Endothelial cell of umbilical vein (primary cell): ENCODE measurements around the gene SRP19. TPM values are rescaled to one million over a fixed set of nuclear protein-coding genes. Genes with fewer than 3 reads are reported as not detected.

ENCODE experiments used
- BruUV-seq: library from RNA; stranded (reverse); fragments of 400-500 nt; replicated peaks from 2 replicates; lab custom pipeline; 2021; lab: Mats Ljungman, UMichigan
- CTCF ChIA-PET: fragments of 300-600, 350-600 bp; sonication (Branson Sonifier 250); formaldehyde crosslinking; loops from one replicate; lab custom pipeline; 2021; ENCODE audit warnings: antibody characterized with exemption, inconsistent platforms; lab: Charles Lee
- POLR2A ChIA-PET: fragments of 300-600, 350-600 bp; sonication (Branson Sonifier 250); formaldehyde crosslinking; loops from one replicate; lab custom pipeline; 2021; ENCODE audit warnings: antibody characterized with exemption, inconsistent platforms; lab: Charles Lee
- DNase-seq: peaks from one replicate; pipeline ENCODE4 v3.0.0-alpha.2; 2011; ENCODE audit warnings: low read depth, low spot score
- FAIRE-seq: peaks from 2 replicates; lab custom pipeline; 2011; peaks lifted over from hg19 to GRCh38; lab: Jason Lieb, UNC
- H2AFZ ChIP-seq: 2 replicates; pipeline ENCODE4 v1.6.0; 2012; ENCODE audit warnings: low read depth, low read length, control low read depth, inconsistent platforms
- H3K27ac ChIP-seq: 2 replicates; pipeline ENCODE4 v1.5.1; 2011; ENCODE audit warnings: low read depth, mild to moderate bottlenecking, control low read depth, low read length, moderate library complexity; ENCODE audit not compliant: insufficient read depth
- H3K27me3 ChIP-seq, 2 experiments: 2 replicates each; pipeline versions ENCODE4 v1.6.0 to v1.6.1; 2011; ENCODE audit warnings: low read length in 2 of 2, mixed read lengths in 1 of 2; ENCODE audit not compliant: control insufficient read depth in 2 of 2, insufficient read depth in 2 of 2
- H3K36me3 ChIP-seq, 2 experiments: 2 replicates in 1 of 2; 3 replicates in 1 of 2; pipeline ENCODE4 v1.5.1; 2011; ENCODE audit warnings: low read length in 2 of 2, mild to moderate bottlenecking in 1 of 2, moderate library complexity in 1 of 2; ENCODE audit not compliant: control insufficient read depth in 2 of 2, insufficient read depth in 2 of 2; ENCODE audit errors: extremely low read depth in 1 of 2
- H3K4me1 ChIP-seq: 3 replicates; pipeline ENCODE4 v1.5.1; 2011; ENCODE audit warnings: mild to moderate bottlenecking, low read length; ENCODE audit not compliant: control insufficient read depth, insufficient read depth; ENCODE audit errors: extremely low read depth
- H3K4me2 ChIP-seq: 2 replicates; pipeline ENCODE4 v1.6.1; 2011; ENCODE audit warnings: low read length, control low read depth, mixed read lengths; ENCODE audit not compliant: insufficient read depth
- H3K4me3 ChIP-seq, 3 experiments: fragments of 200-600 bp in 1 of 3; sonication (generic), shearing (Covaris generic) in 1 of 3; replicated peaks in 1 of 3; 2 replicates each; pipeline ENCODE4 v1.5.1; 2011 to 2016; ENCODE audit warnings: control low read depth in 3 of 3, low read length in 3 of 3, mild to moderate bottlenecking in 2 of 3, inconsistent platforms in 1 of 3, low read depth in 1 of 3, moderate library complexity in 1 of 3; ENCODE audit not compliant: insufficient read depth in 1 of 3
- H3K79me2 ChIP-seq: 2 replicates; pipeline ENCODE4 v1.6.0; 2012; ENCODE audit warnings: low read length, inconsistent platforms; ENCODE audit not compliant: control insufficient read depth, insufficient read depth
- H3K9ac ChIP-seq: replicated peaks from 2 replicates; pipeline ENCODE3; 2011; ENCODE audit warnings: low read length, control low read depth; ENCODE audit not compliant: insufficient read depth; ENCODE audit errors: extremely low read depth
- H3K9me1 ChIP-seq: replicated peaks from 3 replicates; pipeline ENCODE4 v1.6.0; 2011; ENCODE audit warnings: mild to moderate bottlenecking, low read length; ENCODE audit not compliant: control insufficient read depth, insufficient read depth; ENCODE audit errors: extremely low read depth
- H3K9me3 ChIP-seq: replicated peaks from 2 replicates; pipeline ENCODE4 v1.5.1; 2012; ENCODE audit warnings: low read length, inconsistent platforms; ENCODE audit not compliant: control insufficient read depth, insufficient read depth
- H4K20me1 ChIP-seq: replicated peaks from 2 replicates; pipeline ENCODE3; 2011; ENCODE audit warnings: mild to moderate bottlenecking, low read length; ENCODE audit not compliant: control insufficient read depth, insufficient read depth; ENCODE audit errors: extremely low read depth
- CTCF ChIP-seq, 2 donors: IDR thresholded peaks; 1 replicate in 1 of 2; 2 replicates in 1 of 2; pipeline ENCODE4 v1.5.1; 2011; ENCODE audit warnings: low read length in 2 of 2, mild to moderate bottlenecking in 2 of 2, moderate library complexity in 2 of 2, control low read depth in 1 of 2, inconsistent platforms in 1 of 2, low read depth in 1 of 2; ENCODE audit not compliant: insufficient read depth in 1 of 2; ENCODE audit errors: extremely low read depth in 1 of 2
- EZH2 ChIP-seq: IDR thresholded peaks from 2 replicates; pipeline ENCODE4 v1.6.1; 2012; ENCODE audit warnings: borderline replicate concordance, low read depth, mild to moderate bottlenecking, moderate library complexity, low read length, inconsistent platforms; ENCODE audit not compliant: severe bottlenecking
- FOS ChIP-seq: IDR thresholded peaks from 2 replicates; pipeline ENCODE4 v1.6.1; 2011; ENCODE audit warnings: mild to moderate bottlenecking, low read length, moderate library complexity, borderline replicate concordance; ENCODE audit not compliant: insufficient read depth
- GATA2 ChIP-seq: IDR thresholded peaks from 2 replicates; pipeline ENCODE4 v1.7.0; 2011; ENCODE audit warnings: low read depth, mild to moderate bottlenecking, moderate library complexity, mixed read lengths, low read length; ENCODE audit not compliant: insufficient read length, insufficient read depth
- JUN ChIP-seq: IDR thresholded peaks from 2 replicates; pipeline ENCODE4 v1.6.1; 2011; ENCODE audit warnings: borderline replicate concordance, low read depth; ENCODE audit not compliant: insufficient read length, insufficient read depth
- MYC ChIP-seq: IDR thresholded peaks from one replicate; pipeline ENCODE4 v1.6.1; 2011; ENCODE audit warnings: mild to moderate bottlenecking, low read depth, low read length
- POLR2A ChIP-seq: IDR thresholded peaks from 2 replicates; pipeline ENCODE4 v1.6.1; 2012; ENCODE audit warnings: low read depth, mild to moderate bottlenecking, control low read depth, low read length
- POLR2AphosphoS5 ChIP-seq: IDR thresholded peaks from 2 replicates; pipeline ENCODE4 v1.6.1; 2012; ENCODE audit warnings: low read depth, mild to moderate bottlenecking, control low read depth, low read length, moderate library complexity; ENCODE audit not compliant: insufficient read depth
- dilution Hi-C: fragments of 300-500 bp; cut with MboI; formaldehyde crosslinking; loops from one replicate; pipeline ENCODE4 v1.15.0; 2019; ENCODE audit warnings: low sequenced_read_pairs; ENCODE audit not compliant: extremely low pct_ligation_motif_present
- intact Hi-C: fragments of 100-400 bp; cut with micrococcal nuclease; formaldehyde crosslinking; loops from one replicate; pipeline ENCODE4 v1.10.0; 2022
- polyA plus RNA-seq, 4 experiments: library from polyadenylated mRNA; depleted of rRNA in 3 of 4; stranded (reverse) in 3 of 4; unstranded in 1 of 4; fragments of >200 nt; gene quantifications; 2 replicates each; pipeline versions ENCODE4 v1.2.1 to v1.2.3, GENCODE V29; 2011 to 2012; ENCODE audit warnings: missing spikeins in 1 of 4
- total RNA-seq: library from RNA; stranded (reverse); gene quantifications from 2 replicates; pipeline ENCODE4 v1.2.3, GENCODE V29; 2021
- TF ChIP-seq, protein P1 (sequence below): IDR thresholded peaks from 2 replicates; pipeline ENCODE4 v1.6.1; 2011; ENCODE audit not compliant: insufficient read depth, insufficient read length

Gene SRP19
- total and polyA plus RNA-seq, 2 donors (not counting 3 experiments of a cell fraction or from before 2014, with no cell fraction given): 28.6 to 69.4 TPM

DNA sequence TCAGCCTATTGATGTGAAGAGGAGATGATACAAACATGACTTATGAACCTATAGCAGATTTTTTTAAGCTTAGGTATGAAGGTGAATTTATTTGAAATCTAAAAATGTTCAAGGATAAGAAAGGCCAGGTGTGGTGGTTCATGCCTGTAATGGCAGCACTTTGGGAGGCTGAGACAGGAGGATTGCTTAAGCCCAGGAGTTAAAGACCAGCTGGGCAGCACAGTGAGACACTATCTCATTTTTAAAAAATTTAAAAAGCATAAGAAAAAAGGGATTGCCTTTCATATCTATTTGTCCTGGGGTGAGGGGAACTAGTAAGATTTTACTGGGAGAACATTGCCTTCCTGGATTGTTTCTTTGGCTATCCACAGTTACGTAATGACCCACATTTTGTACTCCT, 40.8 kb upstream of the SRP19 start:
- DNase-seq (no peak), FAIRE-seq (no peak)
- no peak overlapping the region for H3K4me3 ChIP-seq
- TF ChIP-seq MYC (no peak), GATA2 (no peak), POLR2AphosphoS5 (no peak), EZH2 (no peak), POLR2A (no peak), FOS (no peak), CTCF (IDR thresholded peaks at IDR 0.05; ENCODE audit: extremely low read depth in 1 of 2, insufficient read depth in 1 of 2, low read depth in 1 of 2, low read length in 2 of 2) (no peak), JUN (no peak)
- TF ChIP-seq, protein P1, sequence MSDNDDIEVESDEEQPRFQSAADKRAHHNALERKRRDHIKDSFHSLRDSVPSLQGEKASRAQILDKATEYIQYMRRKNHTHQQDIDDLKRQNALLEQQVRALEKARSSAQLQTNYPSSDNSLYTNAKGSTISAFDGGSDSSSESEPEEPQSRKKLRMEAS: no peak
- no TSS peak for BruUV-seq
- H3K4me1 ChIP-seq: no peaks in the 10 kb centered on the region
- H4K20me1 ChIP-seq: no peaks in the 10 kb centered on the region
- POLR2A ChIA-PET: no interaction called here
- no peak overlapping the region for H3K4me2 ChIP-seq
- intact Hi-C loops: no loop called here
- H3K27me3 ChIP-seq: no peaks in the 10 kb centered on the region
- dilution Hi-C loops: no loop called here
- H3K9me1 ChIP-seq: peaks cover 2% of the 10 kb centered on the region
- no peak overlapping the region for H3K27ac ChIP-seq
- CTCF ChIA-PET: no interaction called here
- H3K9me3 ChIP-seq: no peaks in the 10 kb centered on the region
- H2AFZ ChIP-seq: no peak overlapping the region
- no peaks in the 10 kb centered on the region for H3K79me2 ChIP-seq
- H3K9ac ChIP-seq: no peak overlapping the region
- H3K36me3 ChIP-seq: peaks cover 7 to 10% of the 10 kb centered on the region in 2 experiments
